K562 treated with DMSO at 1 percent for 12 hours (cell line): ENCODE results near the gene CMTR2. TPM values are rescaled to one million over a fixed set of nuclear protein-coding genes. Genes with fewer than 3 reads are reported as not detected.

ENCODE experiments used
- total RNA-seq: library from RNA; unstranded; fragments of 300-600 nt; gene quantifications from 2 replicates; pipeline ENCODE4 v1.2.3, GENCODE V29; 2022; ENCODE audit not compliant: insufficient read depth

The CMTR2 gene
- total RNA-seq = 5.0 and 21.2 TPM in 2 replicates

GRCh38 chr16:71288890-71289731 is at the start of gene CMTR2:
Gene CMTR2, minus strand, starts transcription at chr16:71289402. Its CDS starts 3,482 bp downstream, at chr16:71285920.

Other genes starting within 250 kb of the CMTR2 start
- gene HYDIN, start 58.7 kb downstream of the CMTR2 start, total RNA-seq = 0.22 TPM in 1 of 2 replicates, not detected in the other
- gene CALB2, start 69.3 kb upstream of the CMTR2 start, total RNA-seq = not detected in 2 replicates
- not detected in 2 replicates for gene TLE7, start 152.7 kb upstream of the CMTR2 start, total RNA-seq
- 2.4 and 7.2 TPM in 2 replicates for gene ZNF23, start 172.8 kb upstream of the CMTR2 start, total RNA-seq
- 0.43 and 0.58 TPM in 2 replicates for gene ZNF19, start 199.9 kb upstream of the CMTR2 start, total RNA-seq
- gene CHST4, start 237.0 kb upstream of the CMTR2 start, total RNA-seq = not detected in 2 replicates